Regular cardiac myocyte (primary cell): Measurements from ENCODE around the gene GPR3. TPM values are rescaled to one million over a fixed set of nuclear protein-coding genes. Genes with fewer than 3 reads are reported as not detected.

Experiments used
- total RNA-seq: library from RNA; depleted of rRNA; stranded (reverse); fragments of >200 nt; gene quantifications from 2 replicates; pipeline ENCODE4 v1.2.3, GENCODE V29; 2014

Gene GPR3
- total RNA-seq: 0.56 and 0.58 TPM in 2 replicates

GRCh38 chr1:27392096-27392777, at the start of gene GPR3:
TSS of gene GPR3 (plus strand) at chr1:27392622. CDS start at chr1:27393799, 1,177 bp downstream.

GRCh38 chr1:27366411-27367159, 25.8 kb upstream of the GPR3 start, which contains the start of gene MAP3K6:
TSS of gene MAP3K6 (minus strand) at chr1:27366961. CDS start at chr1:27366597, 364 bp downstream.

GRCh38 chr1:27374362-27375086, 17.9 kb upstream of the GPR3 start, which contains the start of gene FCN3:
TSS of gene FCN3 (minus strand) at chr1:27374824. CDS start at chr1:27374818, 6 bp downstream.

GRCh38 chr1:27383039-27383605, 9.3 kb upstream of the GPR3 start, which contains the start of gene CD164L2:
TSS of gene CD164L2 (minus strand) at chr1:27383333. CDS start at chr1:27383239, 94 bp downstream.

Other genes with a start within 250 kb of the GPR3 start
- gene SLC9A1, start 237.5 kb upstream of the GPR3 start, total RNA-seq: 2.9 and 3.4 TPM in 2 replicates
- 19.0 and 21.4 TPM in 2 replicates for gene WDTC1, start 158.0 kb upstream of the GPR3 start, total RNA-seq
- 17.1 and 22.6 TPM in 2 replicates for gene TMEM222, start 70.5 kb upstream of the GPR3 start, total RNA-seq
- gene SYTL1, start 50.6 kb upstream of the GPR3 start, total RNA-seq: under 0.01 TPM in 1 of 2 replicates, not detected in the other
- 8.2 and 17.8 TPM in 2 replicates for gene MAP3K6, start 25.7 kb upstream of the GPR3 start, total RNA-seq
- gene FCN3, start 17.8 kb upstream of the GPR3 start, total RNA-seq: not detected in 2 replicates
- gene CD164L2, start 9.3 kb upstream of the GPR3 start, total RNA-seq: not detected in 2 replicates
- gene WASF2, start 97.5 kb downstream of the GPR3 start, total RNA-seq: 13.5 and 14.2 TPM in 2 replicates
- gene AHDC1, start 211.5 kb downstream of the GPR3 start, total RNA-seq: 4.4 and 5.6 TPM in 2 replicates
- under 0.01 TPM in 1 of 2 replicates, not detected in the other for gene FGR, start 242.6 kb downstream of the GPR3 start, total RNA-seq